ENCODE measurements around the gene VKORC1.

- TF ChIP-seq YY1 (IDR thresholded peaks at IDR 0.05; ENCODE audit: insufficient read depth, insufficient read length) (no peak), SUZ12 (IDR thresholded peaks at IDR 0.05; ENCODE audit: extremely low read depth, insufficient read depth, insufficient read length) (no peak), ZNF274 (IDR thresholded peaks at IDR 0.05; ENCODE audit: low read depth, low read length) (no peak)
Measured at GRCh38 chr16:31094088-31094423, 541 bp downstream of the VKORC1 start.
